HG03095 (cell line): ENCODE results near the gene CMC2.
A peak's percentile ranks its signal among the peaks of the same experiment; 100 is the strongest.

Source experiments
- ATAC-seq: cut with Tn5 transposase; IDR thresholded peaks from one replicate; pipeline ENCODE4 v1.9.1; 2021; ENCODE audit warnings: moderate library complexity; ENCODE audit not compliant: unreplicated experiment

The CMC2 gene

GRCh38 chr16:80981103-80981502 lies 25.6 kb downstream of the CMC2 start:
- ATAC-seq: no peak

- no peak for ATAC-seq
Observed at GRCh38 chr16:80976946-80977345, 29.7 kb downstream of the CMC2 start.

DNA sequence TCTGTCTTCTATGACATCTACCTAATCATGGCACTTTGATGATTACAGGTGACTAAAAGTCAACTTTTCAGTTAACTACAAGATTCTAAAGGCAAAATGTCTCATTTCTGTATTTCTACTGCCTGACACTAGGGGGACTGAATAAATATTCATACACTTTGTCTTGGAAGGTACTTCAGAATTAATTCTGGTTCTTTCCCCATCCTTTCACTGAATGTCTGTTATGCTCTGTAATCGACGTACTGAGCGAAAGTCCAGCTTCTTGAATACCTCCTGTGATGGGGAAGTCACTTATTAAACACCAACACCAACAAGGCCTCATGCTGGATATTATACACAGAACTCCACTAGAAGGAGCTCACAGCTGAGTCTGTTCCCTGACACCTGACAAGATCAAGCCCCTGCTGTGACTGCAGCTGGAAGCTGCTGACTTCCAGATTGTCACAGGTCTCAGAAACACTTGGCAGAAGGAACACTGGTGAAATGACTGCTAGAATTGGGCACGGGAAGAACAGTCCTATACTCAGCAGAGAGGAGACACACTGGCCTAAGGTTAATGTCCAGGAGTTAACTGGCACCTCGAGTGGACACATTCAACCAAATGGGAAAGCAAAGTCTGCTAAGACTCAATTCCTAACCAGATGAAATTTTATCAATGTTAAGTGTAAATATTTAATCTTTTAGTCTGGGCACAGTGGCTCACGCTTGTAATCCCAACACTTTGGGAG lies 31.9 kb downstream of the CMC2 start:
- no peak for ATAC-seq

GRCh38 chr16:80973991-80974390 lies 32.7 kb downstream of the CMC2 start:
- ATAC-seq: no peak

DNA sequence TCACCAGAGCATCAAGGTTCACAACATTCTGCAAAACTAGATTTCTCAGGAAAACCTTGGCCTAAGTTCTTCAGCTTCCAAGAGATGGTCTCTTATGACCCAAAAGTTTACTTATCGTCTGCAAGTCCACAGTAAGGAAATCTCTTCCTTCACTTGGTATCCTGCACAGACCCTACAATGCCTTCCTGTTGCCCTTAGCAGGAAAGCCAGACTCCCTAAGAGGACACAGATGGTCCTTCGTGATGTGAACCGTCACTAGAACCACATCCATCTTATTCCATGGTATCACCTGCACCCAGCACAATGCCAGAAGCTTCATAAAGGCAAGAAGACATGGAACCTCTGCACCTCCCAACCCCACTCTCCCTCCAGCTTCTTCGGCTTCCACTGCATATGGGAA lies 34.1 kb downstream of the CMC2 start:
- no peak for ATAC-seq

DNA sequence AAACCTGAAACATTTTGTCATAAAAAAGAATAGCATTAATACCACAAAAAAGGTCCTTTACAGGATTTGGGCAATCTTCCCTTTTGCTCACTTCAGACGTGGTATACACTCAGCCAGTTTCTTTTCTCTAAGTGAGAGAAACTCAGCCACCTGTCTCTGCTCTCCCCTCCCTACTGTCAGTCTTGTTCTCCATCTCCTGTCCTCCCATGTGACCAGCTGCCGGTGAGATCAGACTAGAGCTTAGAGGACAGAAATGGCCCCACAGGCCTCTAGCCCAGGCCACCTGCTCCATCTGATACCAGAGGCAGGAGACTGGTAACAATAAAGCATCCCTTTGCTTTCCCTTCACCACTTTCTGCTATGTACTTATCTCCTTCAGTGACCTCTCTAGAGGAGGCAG lies 34.9 kb downstream of the CMC2 start:
- ATAC-seq: peak; percentile 74

- ATAC-seq: no peak
Observed at GRCh38 chr16:80969114-80969484, 37.6 kb downstream of the CMC2 start.

DNA sequence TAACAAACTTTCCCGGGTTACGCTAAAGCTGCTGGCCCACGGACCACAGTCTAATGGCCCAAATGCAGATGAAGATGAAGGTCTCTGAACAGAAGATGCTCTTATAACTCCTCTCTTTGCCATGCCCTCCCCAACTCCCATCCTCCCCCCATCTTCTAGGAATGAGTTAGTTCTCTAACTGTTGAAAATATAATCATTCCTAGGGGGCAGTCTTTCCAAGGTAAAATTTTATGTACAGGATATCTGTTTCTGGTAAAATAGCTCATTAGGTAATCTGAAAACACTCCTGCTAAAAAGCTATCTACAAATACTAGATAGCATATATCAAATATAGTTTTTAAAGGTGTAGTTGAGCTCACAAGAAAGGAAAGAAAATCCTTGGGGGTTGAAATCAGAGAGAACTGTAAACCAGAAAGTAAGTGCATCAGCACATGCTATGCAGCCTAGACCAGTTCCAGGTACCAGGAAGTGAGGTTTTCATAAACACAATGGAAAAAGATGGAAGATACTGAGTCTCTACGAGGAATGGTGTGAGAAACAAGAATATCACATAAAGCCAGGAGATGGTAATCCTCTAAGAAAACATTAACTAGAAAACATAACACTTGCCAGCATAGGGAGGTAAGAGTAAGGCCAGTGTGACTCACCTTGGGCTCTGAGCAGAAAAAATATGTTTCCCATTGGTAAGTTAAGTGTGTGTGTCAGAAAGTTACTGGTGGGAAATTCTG lies 38.1 kb downstream of the CMC2 start:
- ATAC-seq: no peak

DNA sequence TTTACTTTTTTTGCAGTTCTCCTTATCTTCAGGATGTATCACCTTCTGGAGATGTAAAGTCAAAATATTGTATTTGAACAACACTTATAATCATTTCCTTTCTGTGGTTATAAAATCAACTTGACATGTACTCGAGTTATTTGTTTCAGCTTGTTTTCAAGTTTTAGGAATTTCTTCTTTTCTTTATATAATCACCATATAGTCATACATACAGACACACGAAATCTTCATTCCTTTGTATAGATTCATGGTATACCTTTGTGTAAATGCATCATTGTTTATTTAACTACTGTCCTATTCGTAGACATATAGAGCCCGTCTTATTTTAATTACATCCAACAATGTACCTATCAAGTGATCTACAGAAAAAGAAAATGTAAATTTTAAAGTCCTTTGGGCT lies 40.1 kb downstream of the CMC2 start:
- ATAC-seq: no peak

DNA sequence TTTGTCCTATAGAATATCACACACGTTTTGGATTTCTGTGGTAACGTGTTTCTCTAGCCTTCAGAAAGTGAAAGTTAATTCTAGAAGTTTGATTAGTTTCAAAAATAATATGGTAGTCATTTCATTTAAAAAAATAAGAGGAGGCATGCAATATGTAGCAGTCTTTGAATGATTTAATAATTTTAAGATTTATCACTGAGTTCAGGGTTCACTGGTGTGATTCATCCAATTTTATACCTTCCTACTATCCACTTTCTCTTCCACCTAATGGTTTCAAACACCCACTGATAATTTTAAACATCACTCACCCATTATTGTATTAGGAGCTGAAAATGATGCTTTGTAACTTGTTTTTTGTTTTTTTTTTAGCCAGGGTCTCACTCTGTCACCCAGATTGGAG lies 42.3 kb downstream of the CMC2 start:
- ATAC-seq: no peak

DNA sequence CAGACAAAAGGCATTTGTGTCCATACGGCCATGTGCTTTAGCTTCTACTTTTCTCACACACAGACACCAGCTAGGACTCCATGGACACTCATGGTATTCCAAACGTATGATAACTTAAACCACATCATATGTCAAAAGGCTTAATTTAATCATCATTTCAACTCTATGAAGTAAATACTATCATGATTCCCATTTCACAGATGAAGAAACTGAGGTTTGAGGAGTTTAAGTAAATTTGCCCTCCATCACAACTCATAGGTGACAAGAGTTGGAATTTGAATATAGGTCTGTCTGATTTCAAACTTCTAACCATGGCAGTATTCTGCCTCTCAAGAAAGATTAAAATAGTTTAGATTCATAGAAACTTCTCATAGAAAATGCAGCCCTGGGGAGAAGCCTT lies 43.8 kb downstream of the CMC2 start:
- ATAC-seq: no peak

GRCh38 chr16:80958284-80958683 lies 48.4 kb downstream of the CMC2 start:
- ATAC-seq: no peak

DNA sequence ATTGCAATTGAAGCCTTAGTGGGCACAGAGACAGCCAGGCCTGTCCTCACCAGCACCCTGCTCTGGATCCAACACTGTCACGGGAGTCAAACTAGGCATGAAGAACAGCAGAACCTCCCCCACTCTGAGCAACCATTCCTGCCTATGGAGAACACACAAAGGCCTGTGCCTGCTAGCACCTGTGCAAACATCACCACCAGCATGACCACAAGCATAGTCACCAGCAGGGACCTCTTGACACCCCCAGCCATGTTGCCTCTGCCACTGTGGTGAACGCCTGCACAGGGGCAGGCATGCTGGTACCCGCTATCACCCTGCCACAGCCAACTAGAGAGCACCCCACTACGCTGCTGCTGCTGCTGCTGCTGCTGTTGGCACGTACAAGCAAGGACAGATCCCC lies 51.7 kb downstream of the CMC2 start:
- ATAC-seq: no peak

GRCh38 chr16:80948886-80949493 lies 57.7 kb downstream of the CMC2 start:
- ATAC-seq: no peak

DNA sequence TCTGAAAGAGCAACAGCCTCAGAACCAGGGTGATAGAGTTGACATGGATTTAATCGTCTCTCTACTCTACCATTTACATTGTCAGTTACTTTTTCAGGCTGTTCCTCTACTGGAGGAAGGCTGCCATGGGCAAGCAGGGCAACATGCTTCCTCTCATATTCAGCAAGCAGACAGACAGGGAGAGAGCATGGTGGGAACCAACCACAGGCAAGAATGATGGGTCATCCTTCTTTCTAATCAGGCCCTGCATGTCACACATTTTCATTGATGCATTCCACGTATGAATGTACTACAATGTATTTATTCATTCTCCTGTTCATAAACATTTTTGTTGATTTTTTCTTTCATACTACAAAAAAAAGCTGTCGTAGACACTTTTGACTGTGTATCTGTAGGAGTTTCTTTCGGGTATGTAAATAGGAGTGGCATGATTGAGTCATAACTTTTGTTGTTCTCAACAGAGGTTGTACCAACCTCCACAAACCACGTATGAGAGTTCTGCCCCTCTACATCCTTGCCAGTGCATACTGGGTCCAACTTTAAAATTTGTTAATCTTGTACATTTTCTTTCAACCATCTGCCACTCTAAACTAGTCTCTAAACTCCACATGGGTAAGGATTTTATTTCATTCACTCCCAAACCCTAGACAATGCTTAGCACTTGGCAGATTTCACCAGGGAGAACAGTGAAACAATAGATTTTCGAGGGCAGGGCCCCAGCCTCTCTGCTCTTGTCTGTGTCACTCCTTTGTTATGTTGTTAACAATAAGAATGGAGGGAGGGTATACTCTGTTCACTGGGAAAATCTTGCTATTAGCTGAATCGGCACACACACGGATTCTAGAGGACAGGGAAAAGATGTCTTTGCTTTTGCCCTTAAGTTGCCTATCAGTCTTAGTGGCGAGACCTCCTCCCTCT lies 58.7 kb downstream of the CMC2 start:
- no peak for ATAC-seq

DNA sequence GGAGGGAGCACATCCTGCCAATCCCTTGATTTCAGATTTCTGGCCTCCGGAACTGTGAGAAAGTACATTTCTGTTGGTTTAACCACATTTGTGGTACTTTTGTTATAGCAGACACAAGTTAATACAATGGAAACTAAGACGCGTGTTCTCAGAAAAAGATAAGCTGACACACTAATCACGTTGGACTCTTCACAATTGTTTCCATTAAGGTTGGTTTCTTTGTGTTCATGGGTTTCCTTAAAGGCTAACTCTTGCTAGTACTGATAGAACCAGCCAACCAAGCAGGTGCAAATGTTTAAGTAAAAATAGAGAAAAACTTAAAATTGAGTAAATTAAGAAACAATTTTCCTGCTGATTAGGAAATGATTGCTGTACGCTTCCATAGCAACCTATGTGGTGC lies 59.4 kb downstream of the CMC2 start:
- no peak for ATAC-seq

- no peak for ATAC-seq
Observed at GRCh38 chr16:80946481-80946880, 60.2 kb downstream of the CMC2 start.

GRCh38 chr16:80940069-80940856 lies 66.4 kb downstream of the CMC2 start:
- no peak for ATAC-seq

- ATAC-seq: no peak
Observed at GRCh38 chr16:80938879-80939260, 67.8 kb downstream of the CMC2 start.
